NCI-H69 (cell line): Measurements from ENCODE around the gene RUNX3.

ENCODE experiments used
- DNase-seq: peaks from one replicate; lab custom pipeline; 2025; lab: John Stamatoyannopoulos, UW

Gene RUNX3

GRCh38 chr1:24861821-24862727 lies 68.0 kb downstream of the RUNX3 start:
- peak; percentile 45 for DNase-seq

GRCh38 chr1:24860841-24861240 lies 69.2 kb downstream of the RUNX3 start:
- DNase-seq = no peak

- no peak for DNase-seq
Measured at GRCh38 chr1:24859063-24860010, 70.7 kb downstream of the RUNX3 start.

- no peak for DNase-seq
Measured at GRCh38 chr1:24858277-24858676, 71.8 kb downstream of the RUNX3 start.

GRCh38 chr1:24857507-24858133 lies 72.5 kb downstream of the RUNX3 start:
- no peak for DNase-seq

- DNase-seq = no peak
Measured at GRCh38 chr1:24856787-24857506, 73.1 kb downstream of the RUNX3 start.

- no peak for DNase-seq
Measured at GRCh38 chr1:24855474-24855873, 74.6 kb downstream of the RUNX3 start.

- no peak for DNase-seq
Measured at GRCh38 chr1:24853649-24854048, 76.4 kb downstream of the RUNX3 start.

GRCh38 chr1:24850328-24850920 lies 79.7 kb downstream of the RUNX3 start:
- no peak for DNase-seq

GRCh38 chr1:24849672-24850295 lies 80.3 kb downstream of the RUNX3 start:
- no peak for DNase-seq
